GM21576 (cell line): ENCODE measurements around the gene ATP9A.
"Not testable (repeated sequence)": the region's sequence is repeated elsewhere in the genome, so short reads cannot be mapped to it uniquely, and the experiment has no call there.

Experiments
- ATAC-seq: cut with Tn5 transposase; IDR thresholded peaks from one replicate; pipeline ENCODE4 v1.9.1; 2021; ENCODE audit warnings: mild to moderate bottlenecking, moderate library complexity; ENCODE audit not compliant: unreplicated experiment

Gene ATP9A

GRCh38 chr20:51660672-51661608 lies 107.2 kb downstream of the ATP9A start:
- ATAC-seq: no peak

- ATAC-seq: no peak
These were observed 108.6 kb downstream of the ATP9A start for GRCh38 chr20:51659491-51660050.

GRCh38 chr20:51656726-51657260 lies 111.4 kb downstream of the ATP9A start:
- no peak for ATAC-seq

- ATAC-seq: not testable (repeated sequence)
These were observed 112.1 kb downstream of the ATP9A start for GRCh38 chr20:51656089-51656488.

GRCh38 chr20:51654495-51654894 lies 113.7 kb downstream of the ATP9A start:
- ATAC-seq: no peak

GRCh38 chr20:51654060-51654459 lies 114.1 kb downstream of the ATP9A start:
- no peak for ATAC-seq

- ATAC-seq: no peak
These were observed 115.0 kb downstream of the ATP9A start for GRCh38 chr20:51653226-51653625.

- ATAC-seq: no peak
These were observed 116.2 kb downstream of the ATP9A start for GRCh38 chr20:51651921-51652549.

- peak; percentile 79 for ATAC-seq
These were observed 117.5 kb downstream of the ATP9A start for GRCh38 chr20:51650685-51651134.

GRCh38 chr20:51648571-51648947 lies 119.6 kb downstream of the ATP9A start:
- ATAC-seq: no peak

- no peak for ATAC-seq
These were observed 120.3 kb downstream of the ATP9A start for GRCh38 chr20:51647674-51648570.

GRCh38 chr20:51643810-51644209 lies 124.4 kb downstream of the ATP9A start:
- not testable (repeated sequence) for ATAC-seq

- ATAC-seq: no peak
These were observed 124.8 kb downstream of the ATP9A start for GRCh38 chr20:51643390-51643789.

- ATAC-seq: no peak
These were observed 126.3 kb downstream of the ATP9A start for GRCh38 chr20:51641866-51642265.

GRCh38 chr20:51640743-51641142 lies 127.4 kb downstream of the ATP9A start:
- ATAC-seq: no peak

- peak; percentile 47 for ATAC-seq
These were observed 128.9 kb downstream of the ATP9A start for GRCh38 chr20:51639206-51639832.

- ATAC-seq: no peak
These were observed 130.9 kb downstream of the ATP9A start for GRCh38 chr20:51637241-51637640.

GRCh38 chr20:51636123-51636522 lies 132.1 kb downstream of the ATP9A start:
- ATAC-seq: no peak

- no peak for ATAC-seq
These were observed 132.5 kb downstream of the ATP9A start for GRCh38 chr20:51635680-51636079.

GRCh38 chr20:51634877-51635276 lies 133.3 kb downstream of the ATP9A start:
- ATAC-seq: no peak
